ENCODE data around the gene DPEP1.

The DPEP1 gene

DNA sequence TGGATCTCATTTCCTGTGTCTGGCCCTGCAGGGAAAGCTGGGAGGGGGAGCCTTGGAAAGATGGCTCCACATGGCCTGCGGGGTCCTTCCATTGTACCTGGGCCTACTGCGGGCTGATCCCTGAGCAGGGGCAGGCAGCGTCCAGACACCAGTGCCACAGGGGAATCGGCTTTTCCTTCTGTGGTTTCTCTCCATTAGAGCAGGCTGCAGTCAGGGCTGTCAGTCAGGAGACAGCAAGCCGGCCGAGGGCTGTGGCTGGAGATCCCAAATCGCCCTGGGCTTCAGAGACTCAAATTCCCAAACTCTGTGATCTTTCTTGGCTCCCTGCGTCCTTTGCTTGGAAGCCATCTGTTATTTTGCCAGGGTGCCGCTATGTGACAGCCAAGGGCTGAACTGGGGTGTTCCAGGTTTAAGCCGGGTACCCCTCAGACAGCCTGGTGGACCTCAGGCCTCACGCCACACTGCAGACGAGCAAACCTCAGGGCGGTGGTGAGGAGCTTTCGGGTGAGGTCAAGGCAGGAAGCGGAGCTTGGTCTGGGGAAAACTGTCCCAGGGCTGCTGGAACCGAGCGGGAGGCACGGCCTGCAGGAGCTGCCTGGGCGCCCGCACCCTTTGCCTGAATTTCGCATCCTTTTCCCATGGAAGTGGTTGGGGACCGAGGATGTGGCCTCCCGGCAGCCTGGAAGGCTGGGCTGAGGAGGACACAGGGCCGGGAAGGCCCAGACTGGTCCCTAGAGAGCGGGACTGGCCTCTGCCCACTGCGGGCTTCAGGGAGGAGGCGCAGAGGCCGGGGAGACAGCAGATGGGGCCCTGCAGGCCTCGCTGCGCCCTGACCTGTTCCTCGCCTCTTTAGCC is 39.4 kb upstream of the DPEP1 start:
- no peak for DNase-seq (ENCODE audit: low spot score)
- no peaks in the 10 kb centered on the region for H3K9me3 Mint-ChIP-seq
- peaks cover 4% of the 10 kb centered on the region for H3K4me1 Mint-ChIP-seq (ENCODE audit: low read depth)
- no peak overlapping the region for H3K27ac Mint-ChIP-seq
- peak overlapping the region; percentile 32 for H3K4me3 Mint-ChIP-seq
- peaks cover 17% of the 10 kb centered on the region for H3K27me3 Mint-ChIP-seq (ENCODE audit: low read depth)
- H3K36me3 Mint-ChIP-seq (ENCODE audit: low read depth): no peaks in the 10 kb centered on the region

DNA sequence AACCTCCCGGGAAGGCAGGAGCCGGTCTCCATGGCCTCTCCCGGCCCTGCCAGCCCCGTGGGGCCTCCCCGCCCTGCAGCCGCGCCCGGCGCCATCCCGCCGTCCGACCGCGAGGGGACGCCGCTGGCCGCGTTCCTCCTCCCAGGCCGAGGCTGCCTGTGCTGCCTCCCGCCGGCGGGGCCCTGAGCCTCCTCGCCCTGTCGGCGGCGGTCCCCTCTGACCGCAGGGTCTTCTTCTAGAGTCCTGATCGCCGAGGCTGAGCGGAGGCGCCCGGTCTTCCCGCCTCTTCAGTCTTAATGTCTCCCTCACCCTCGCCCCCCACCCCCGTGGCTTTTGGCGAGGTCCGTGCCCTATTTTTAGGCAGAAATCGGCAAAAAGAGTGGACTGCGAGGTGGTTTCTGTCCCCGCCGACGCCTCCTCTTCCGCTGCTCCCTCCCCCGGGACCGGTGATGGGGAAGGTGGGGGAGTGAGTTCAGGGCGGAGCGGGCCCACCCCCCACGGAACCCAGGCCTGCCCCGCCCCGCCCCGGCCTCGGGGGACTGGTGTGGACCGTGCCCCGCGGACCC is 38.7 kb upstream of the DPEP1 start:
- no peaks in the 10 kb centered on the region for H3K36me3 Mint-ChIP-seq (ENCODE audit: low read depth)
- no peak overlapping the region for H3K27ac Mint-ChIP-seq
- H3K9me3 Mint-ChIP-seq: no peaks in the 10 kb centered on the region
- DNase-seq (ENCODE audit: low spot score): peak; percentile 58
- peaks cover 4% of the 10 kb centered on the region for H3K4me1 Mint-ChIP-seq (ENCODE audit: low read depth)
- H3K27me3 Mint-ChIP-seq (ENCODE audit: low read depth): peaks cover 17% of the 10 kb centered on the region
- peak overlapping the region; percentile 54 for H3K4me3 Mint-ChIP-seq

DNA sequence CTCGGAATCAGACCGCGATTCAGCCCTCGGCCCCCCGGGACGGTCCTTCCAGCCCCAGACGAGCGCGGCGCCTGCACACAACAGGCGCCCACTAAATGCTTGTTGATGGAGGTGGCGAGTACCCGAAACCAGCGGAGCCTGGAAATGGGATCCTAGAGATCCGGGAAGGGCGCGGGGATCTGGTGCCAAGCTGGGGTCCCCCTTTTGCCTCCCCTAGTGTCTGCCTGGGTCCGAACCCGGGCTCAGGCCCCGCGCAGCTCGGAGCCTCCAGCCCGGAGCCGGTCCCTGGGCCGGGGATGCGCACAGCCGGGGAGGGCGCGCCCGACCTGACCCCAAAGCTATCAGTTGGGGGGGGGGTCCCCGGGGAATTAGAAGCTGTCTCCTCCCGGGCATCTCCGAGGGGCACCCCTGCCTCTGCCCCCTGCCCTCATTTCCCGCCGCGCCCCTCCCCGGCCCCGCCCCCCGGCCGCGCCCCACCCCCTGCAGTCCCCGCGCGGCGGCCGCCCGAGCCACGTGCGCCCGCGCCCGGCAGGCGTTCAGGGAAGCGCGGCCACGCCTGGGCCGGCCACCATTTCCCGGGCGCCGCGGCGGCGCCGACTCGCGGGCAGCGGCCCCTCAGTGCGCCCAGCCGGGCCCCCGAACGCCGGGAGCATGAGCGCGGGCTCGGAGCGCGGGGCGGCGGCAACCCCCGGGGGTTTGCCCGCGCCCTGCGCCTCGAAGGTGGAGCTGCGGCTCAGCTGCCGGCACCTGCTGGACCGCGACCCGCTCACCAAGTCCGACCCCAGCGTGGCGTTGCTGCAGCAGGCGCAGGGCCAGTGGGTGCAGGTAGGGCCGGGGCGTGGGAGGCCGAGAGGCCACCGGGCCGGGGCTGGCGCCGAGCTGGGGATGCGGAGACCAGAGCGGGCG is 37.9 kb upstream of the DPEP1 start, which contains the start of gene CPNE7:
CPNE7 (plus strand) TSS at position 512 of the 906 bp plus-strand sequence; CDS start at position 652, 140 bp downstream.
- peaks cover 17% of the 10 kb centered on the region for H3K27me3 Mint-ChIP-seq (ENCODE audit: low read depth)
- no peaks in the 10 kb centered on the region for H3K9me3 Mint-ChIP-seq
- H3K36me3 Mint-ChIP-seq (ENCODE audit: low read depth): no peaks in the 10 kb centered on the region
- no peak within 1 kb of the TSS for H3K27ac Mint-ChIP-seq
- H3K4me3 Mint-ChIP-seq: peak within 1 kb of the TSS; percentile 54
- peaks cover 4% of the 10 kb centered on the region for H3K4me1 Mint-ChIP-seq (ENCODE audit: low read depth)
- DNase-seq (ENCODE audit: low spot score): no peak

DNA sequence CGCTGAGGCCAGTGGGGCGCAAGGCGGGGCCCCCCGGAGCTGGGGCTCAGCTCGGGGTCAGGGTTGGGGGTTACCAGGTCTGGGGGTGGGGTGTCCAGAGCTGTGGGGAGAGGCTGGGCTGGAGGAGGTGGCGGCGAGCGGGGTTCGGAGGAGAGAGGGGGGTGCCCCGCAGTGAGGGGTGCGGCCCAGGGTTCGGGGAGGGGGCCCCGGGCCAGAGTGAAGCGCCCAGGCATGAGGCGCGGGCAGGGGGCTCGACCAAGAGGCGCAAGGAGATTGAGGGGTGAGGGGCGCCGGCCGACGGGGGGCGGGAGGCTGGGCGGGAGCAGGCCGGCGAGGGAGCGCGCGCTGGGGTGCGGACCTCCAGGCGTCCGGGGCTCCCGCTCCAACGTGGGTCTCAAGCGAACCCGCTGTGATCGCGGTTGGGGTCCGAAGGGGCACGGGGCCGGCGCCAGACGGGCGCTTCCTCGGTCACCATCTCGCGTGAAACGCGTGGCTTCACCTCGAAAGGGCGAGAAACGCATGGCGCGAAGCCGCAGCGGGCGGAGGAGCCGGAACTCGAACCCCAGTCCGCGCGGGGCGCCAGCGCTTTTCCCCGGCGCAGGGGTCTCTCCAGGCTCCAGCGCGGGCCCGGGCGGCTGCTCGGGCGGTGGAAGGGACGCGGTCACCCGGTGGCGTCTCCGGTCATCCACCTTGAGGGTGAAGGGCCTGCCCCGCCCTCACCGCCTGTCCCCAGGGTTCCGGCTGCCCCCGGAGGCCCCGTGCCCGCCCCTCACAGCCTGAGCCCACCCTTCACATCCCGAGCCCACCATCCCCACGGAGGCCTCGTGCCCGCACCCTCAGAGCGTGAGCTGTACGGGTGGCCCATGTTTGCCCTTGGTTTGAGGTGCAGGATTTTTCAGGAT is 37.0 kb upstream of the DPEP1 start:
- Mint-ChIP-seq H3K36me3 (ENCODE audit: low read depth) (no peaks in the 10 kb centered on the region), H3K4me1 (ENCODE audit: low read depth) (peaks cover 4% of the 10 kb centered on the region), H3K9me3 (no peaks in the 10 kb centered on the region), H3K27me3 (ENCODE audit: low read depth) (peaks cover 17% of the 10 kb centered on the region), H3K27ac (no peak overlapping the region), H3K4me3 (no peak overlapping the region)
- DNase-seq (ENCODE audit: low spot score): no peak

DNA sequence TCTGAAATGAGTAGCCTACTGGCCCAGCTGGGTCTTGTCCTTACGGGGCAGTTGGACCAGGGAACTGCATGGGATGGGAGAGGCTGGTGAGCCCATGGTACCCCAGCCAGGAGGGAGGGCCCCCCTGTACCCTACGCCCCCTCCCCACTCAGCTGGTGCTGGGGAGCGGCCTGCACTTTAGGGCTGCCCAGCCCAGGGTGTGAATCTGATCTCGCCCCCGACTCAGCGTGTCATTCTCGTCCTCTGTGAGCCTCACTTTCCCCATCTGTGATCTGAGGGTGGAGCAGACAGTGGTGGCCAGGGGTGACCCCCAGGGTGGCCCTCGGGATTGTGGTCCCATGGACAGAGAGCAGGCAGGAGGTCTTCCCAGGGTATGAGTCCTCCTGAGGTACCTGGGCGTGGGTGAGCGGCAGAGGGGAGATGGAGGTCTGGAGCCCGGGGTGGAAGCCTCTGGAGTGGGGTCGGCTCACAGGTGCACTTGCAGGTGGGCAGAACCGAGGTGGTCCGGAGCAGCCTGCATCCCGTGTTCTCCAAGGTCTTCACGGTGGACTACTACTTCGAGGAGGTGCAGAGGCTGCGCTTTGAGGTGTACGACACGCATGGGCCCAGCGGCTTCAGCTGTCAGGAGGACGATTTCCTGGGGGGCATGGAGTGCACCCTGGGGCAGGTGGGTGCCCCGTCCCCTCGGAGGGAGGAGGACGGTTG is 36.2 kb upstream of the DPEP1 start:
- Mint-ChIP-seq H3K27ac (no peak overlapping the region), H3K36me3 (ENCODE audit: low read depth) (no peaks in the 10 kb centered on the region), H3K4me1 (ENCODE audit: low read depth) (peaks cover under 1% of the 10 kb centered on the region), H3K4me3 (peak overlapping the region; percentile 43), H3K27me3 (ENCODE audit: low read depth) (peaks cover 15% of the 10 kb centered on the region), H3K9me3 (no peaks in the 10 kb centered on the region)
- DNase-seq (ENCODE audit: low spot score): no peak

DNA sequence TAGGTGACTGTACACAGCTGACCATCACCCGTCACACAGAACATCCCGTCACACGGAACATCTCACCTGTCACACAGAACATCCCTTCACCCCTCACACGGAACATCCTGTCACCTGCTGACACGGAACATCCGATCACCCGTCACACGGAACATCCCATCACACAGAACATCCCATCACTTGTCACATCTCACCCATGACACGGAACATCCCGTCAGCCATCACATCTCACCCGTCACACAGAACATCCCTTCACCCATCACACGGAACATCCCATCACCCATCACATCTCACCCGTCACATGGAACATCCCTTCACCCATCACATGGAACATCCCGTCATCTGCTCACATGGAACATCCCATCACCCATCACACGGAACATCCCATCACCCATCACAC is 34.1 kb upstream of the DPEP1 start:
- DNase-seq (ENCODE audit: low spot score): no peak
- no peaks in the 10 kb centered on the region for H3K36me3 Mint-ChIP-seq (ENCODE audit: low read depth)
- no peaks in the 10 kb centered on the region for H3K4me1 Mint-ChIP-seq (ENCODE audit: low read depth)
- peaks cover 7% of the 10 kb centered on the region for H3K27me3 Mint-ChIP-seq (ENCODE audit: low read depth)
- no peaks in the 10 kb centered on the region for H3K9me3 Mint-ChIP-seq
- no peak overlapping the region for H3K4me3 Mint-ChIP-seq
- no peak overlapping the region for H3K27ac Mint-ChIP-seq

DNA sequence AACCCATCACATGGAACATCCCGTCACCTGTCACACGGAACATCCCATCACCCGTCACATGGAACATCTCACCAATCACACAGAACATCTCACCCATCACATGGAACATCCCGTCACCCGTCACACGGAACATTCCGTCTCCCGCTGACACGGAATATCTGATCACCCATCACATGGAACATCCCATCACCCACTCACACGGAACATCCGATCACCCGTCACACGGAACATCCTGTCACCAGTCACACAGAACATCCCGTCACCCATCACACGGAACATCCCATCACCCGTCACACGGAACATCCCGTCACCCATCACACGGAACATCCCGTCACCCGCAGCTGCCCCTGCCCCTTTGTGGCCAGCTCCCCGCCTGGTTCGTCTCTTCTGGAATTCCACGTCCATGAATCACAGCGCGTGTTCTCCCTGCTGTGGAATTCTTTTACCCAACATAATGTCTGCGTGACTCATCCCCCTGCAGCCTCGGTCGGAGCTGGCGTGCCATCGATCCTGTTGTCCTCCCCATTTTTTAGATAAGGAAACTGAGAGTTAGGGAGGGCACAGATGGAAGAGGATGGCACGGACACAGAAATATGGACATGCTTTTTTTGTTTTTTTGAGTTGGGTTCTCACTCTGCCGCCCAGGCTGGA is 32.3 kb upstream of the DPEP1 start:
- Mint-ChIP-seq H3K4me1 (ENCODE audit: low read depth) (no peaks in the 10 kb centered on the region), H3K9me3 (no peaks in the 10 kb centered on the region), H3K27me3 (ENCODE audit: low read depth) (peaks cover 7% of the 10 kb centered on the region), H3K36me3 (ENCODE audit: low read depth) (no peaks in the 10 kb centered on the region), H3K4me3 (no peak overlapping the region), H3K27ac (no peak overlapping the region)
- no peak for DNase-seq (ENCODE audit: low spot score)

DNA sequence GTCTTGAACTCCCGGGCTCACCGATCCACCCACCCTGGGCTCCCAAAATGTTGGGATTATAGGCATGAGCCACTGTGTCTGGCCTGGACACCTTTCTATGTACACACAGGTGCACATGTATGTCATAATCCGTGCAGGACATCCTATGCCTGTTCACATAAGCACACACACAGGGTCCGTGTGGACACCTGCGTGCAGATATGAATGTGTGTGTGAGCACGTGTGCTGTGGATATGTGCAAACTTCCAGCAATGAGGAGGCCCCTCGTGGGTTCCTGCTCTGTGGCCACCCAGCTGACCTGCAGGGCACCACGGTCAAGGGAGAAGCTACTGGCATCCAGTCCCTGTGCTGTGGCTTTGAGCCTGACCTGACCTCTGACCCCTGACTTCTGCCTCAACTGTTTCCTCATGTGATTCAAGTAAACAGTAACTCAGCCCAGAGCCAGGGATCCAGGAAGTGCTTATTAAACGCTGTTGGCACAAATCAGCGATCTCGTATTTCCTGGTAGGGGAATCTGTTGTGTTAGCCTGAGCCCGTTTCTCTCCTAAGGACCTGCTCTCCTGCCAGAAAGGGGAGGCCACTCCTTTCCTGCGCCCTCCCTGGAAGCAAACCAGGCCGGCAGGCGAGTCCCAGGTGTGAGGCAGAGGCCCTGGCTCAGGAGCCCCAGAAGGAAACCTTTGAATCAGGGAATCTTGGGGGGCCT is 31.4 kb upstream of the DPEP1 start:
- Mint-ChIP-seq H3K4me3 (no peak overlapping the region), H3K27me3 (ENCODE audit: low read depth) (peaks cover 7% of the 10 kb centered on the region), H3K36me3 (ENCODE audit: low read depth) (no peaks in the 10 kb centered on the region), H3K4me1 (ENCODE audit: low read depth) (no peaks in the 10 kb centered on the region), H3K9me3 (no peaks in the 10 kb centered on the region), H3K27ac (no peak overlapping the region)
- no peak for DNase-seq (ENCODE audit: low spot score)

DNA sequence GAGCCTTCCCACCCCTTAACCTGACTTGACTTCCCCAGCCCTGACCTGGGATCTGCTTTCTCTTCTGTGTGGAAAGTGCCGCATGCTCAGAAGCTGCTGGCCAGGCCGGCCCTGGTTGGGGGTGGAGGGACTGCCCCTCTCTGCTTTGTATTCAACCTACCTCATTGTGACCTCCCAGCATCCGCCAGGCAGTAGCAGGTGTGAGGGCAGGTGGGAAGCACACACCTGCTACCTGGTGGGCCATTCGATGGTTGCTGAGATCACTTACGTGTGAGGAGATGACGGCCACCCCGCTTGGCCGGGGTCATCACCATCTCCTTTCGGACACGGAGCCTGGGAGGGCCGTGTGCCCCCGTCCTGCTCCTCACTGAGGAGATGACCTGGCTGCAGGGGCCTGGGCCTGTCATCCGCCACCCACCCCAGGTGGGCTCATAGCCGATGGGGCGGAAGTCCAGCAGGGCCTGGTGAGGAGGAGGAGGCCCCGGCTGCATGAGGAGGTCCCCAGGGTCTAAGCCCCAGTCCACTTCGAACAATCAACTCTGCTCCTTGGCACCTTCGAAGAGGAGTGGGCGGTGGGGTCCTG is 30.7 kb upstream of the DPEP1 start:
- Mint-ChIP-seq H3K27ac (no peak overlapping the region), H3K36me3 (ENCODE audit: low read depth) (no peaks in the 10 kb centered on the region)
- DNase-seq (ENCODE audit: low spot score): no peak

DNA sequence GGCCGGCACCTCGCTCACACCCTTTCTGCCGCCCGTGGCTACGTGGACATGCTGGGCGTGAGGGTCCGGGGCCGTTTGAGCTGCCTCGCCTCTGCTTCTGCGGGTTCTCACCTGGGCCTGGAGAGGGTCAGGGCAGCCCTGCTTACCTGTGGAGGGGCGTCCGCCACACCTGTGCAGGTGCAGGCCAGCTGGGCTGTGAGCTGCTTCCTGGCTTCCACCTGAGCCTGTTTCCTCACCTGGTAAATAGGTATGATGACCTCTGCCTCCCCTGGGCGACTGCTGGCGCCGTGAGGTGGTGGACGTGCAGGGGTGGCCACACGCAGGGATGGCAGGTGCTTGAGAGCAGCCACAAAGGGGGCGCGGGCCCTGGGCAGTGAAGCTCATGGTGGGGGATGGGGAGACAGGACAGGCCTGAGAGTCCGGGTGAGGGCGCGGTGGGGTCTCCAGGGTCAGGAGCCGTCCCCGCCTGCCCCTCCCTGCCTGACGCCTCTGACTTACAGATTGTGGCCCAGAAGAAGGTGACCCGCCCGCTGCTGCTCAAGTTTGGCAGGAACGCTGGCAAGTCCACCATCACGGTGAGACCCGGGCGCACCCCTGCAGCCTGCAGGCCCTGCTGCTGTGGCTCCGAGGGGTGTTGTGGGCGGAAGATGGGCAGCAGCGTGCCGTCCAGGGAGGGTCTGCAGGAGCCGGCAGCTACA is 30.1 kb upstream of the DPEP1 start:
- no peak overlapping the region for H3K27ac Mint-ChIP-seq
- peaks cover under 1% of the 10 kb centered on the region for H3K27me3 Mint-ChIP-seq (ENCODE audit: low read depth)
- no peak for DNase-seq (ENCODE audit: low spot score)
- no peaks in the 10 kb centered on the region for H3K36me3 Mint-ChIP-seq (ENCODE audit: low read depth)
- no peaks in the 10 kb centered on the region for H3K4me1 Mint-ChIP-seq (ENCODE audit: low read depth)
- H3K9me3 Mint-ChIP-seq: no peaks in the 10 kb centered on the region
- no peak overlapping the region for H3K4me3 Mint-ChIP-seq

More for the DNA sequence above, 30.7 kb upstream of the DPEP1 start:
- Mint-ChIP-seq H3K9me3 (no peaks in the 10 kb centered on the region), H3K4me3 (no peak overlapping the region), H3K27me3 (ENCODE audit: low read depth) (peaks cover 2% of the 10 kb centered on the region), H3K4me1 (ENCODE audit: low read depth) (no peaks in the 10 kb centered on the region)

DNA sequence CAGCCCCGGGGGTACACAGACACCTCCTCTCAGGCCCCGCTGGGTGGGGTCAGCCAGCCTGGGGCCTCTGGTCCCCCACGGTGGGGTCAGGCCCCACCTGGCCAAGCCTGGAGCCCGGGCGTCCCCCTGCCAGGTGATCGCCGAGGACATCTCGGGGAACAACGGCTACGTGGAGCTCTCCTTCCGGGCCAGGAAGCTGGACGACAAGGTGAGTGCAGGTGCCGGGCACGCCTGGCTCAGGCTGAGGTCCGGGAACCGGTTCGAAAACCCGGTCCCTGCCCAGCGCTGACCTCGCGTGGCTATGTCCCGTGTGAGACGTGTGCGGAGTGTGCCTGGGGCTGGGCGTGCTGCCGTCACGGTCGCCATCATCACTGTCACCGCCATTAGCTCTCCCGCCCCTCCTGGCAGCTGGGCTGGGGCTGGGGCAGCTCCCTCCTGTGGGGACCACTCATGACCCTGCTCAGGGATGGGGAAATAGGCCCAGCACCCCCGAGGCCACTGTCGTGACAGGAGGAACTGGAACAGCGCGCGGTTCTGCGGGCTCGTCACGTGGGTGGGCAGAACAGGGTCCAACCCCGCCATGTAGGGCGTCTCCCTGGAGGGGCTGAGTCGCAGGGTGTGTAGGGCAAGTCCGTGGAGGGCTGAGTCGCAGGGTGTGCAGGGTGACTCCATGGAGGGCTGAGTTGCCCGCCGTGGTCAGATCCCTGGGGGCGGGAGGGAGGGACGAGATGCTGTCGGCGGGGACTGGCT is 29.4 kb upstream of the DPEP1 start:
- H3K27ac Mint-ChIP-seq: no peak overlapping the region
- H3K36me3 Mint-ChIP-seq (ENCODE audit: low read depth): no peaks in the 10 kb centered on the region
- no peaks in the 10 kb centered on the region for H3K27me3 Mint-ChIP-seq (ENCODE audit: low read depth)
- H3K9me3 Mint-ChIP-seq: no peaks in the 10 kb centered on the region
- DNase-seq (ENCODE audit: low spot score): no peak
- H3K4me3 Mint-ChIP-seq: no peak overlapping the region
- H3K4me1 Mint-ChIP-seq (ENCODE audit: low read depth): no peaks in the 10 kb centered on the region

All from T-helper 2 cell treated with Interferon-gamma antibody and Interleukin-4, amounts not matched to agents 5 μg/mL and 100 μg/mL, for 36 hours (primary cell).